NCI-H2029 (cell line): ENCODE results near the gene CETN3.
"Not testable (repeated sequence)": the region's sequence is repeated elsewhere in the genome, so short reads cannot be mapped to it uniquely, and the experiment has no call there.

Source experiments
- DNase-seq: peaks from one replicate; lab custom pipeline; 2025; lab: John Stamatoyannopoulos, UW

CETN3 gene

GRCh38 chr5:90381213-90381929 is 28.2 kb downstream of the CETN3 start:
- peak; percentile 41 for DNase-seq

- no peak for DNase-seq
Observed at GRCh38 chr5:90379652-90380051, 29.9 kb downstream of the CETN3 start.

- DNase-seq: no peak
Observed at GRCh38 chr5:90378752-90379151, 30.8 kb downstream of the CETN3 start.

- DNase-seq: not testable (repeated sequence)
Observed at GRCh38 chr5:90371269-90371668, 38.3 kb downstream of the CETN3 start.

GRCh38 chr5:90368454-90369246 is 40.9 kb downstream of the CETN3 start:
- no peak for DNase-seq

GRCh38 chr5:90367879-90368278 is 41.7 kb downstream of the CETN3 start:
- DNase-seq: no peak

- DNase-seq: no peak
Observed at GRCh38 chr5:90366948-90367347, 42.6 kb downstream of the CETN3 start.

- DNase-seq: no peak
Observed at GRCh38 chr5:90365328-90365727, 44.2 kb downstream of the CETN3 start.

GRCh38 chr5:90359073-90359920 is 50.3 kb downstream of the CETN3 start:
- no peak for DNase-seq

- no peak for DNase-seq
Observed at GRCh38 chr5:90356622-90357021, 52.9 kb downstream of the CETN3 start.

- no peak for DNase-seq
Observed at GRCh38 chr5:90356176-90356575, 53.4 kb downstream of the CETN3 start.

GRCh38 chr5:90355635-90356034 is 53.9 kb downstream of the CETN3 start:
- no peak for DNase-seq

GRCh38 chr5:90353254-90353653 is 56.3 kb downstream of the CETN3 start:
- DNase-seq: no peak

GRCh38 chr5:90351101-90351500 is 58.5 kb downstream of the CETN3 start:
- DNase-seq: no peak

- DNase-seq: no peak
Observed at GRCh38 chr5:90347462-90347861, 62.1 kb downstream of the CETN3 start.

GRCh38 chr5:90345684-90346083 is 63.9 kb downstream of the CETN3 start:
- DNase-seq: no peak

- DNase-seq: no peak
Observed at GRCh38 chr5:90344689-90345088, 64.9 kb downstream of the CETN3 start.

GRCh38 chr5:90343731-90344130 is 65.8 kb downstream of the CETN3 start:
- not testable (repeated sequence) for DNase-seq

GRCh38 chr5:90342576-90342975 is 67.0 kb downstream of the CETN3 start:
- no peak for DNase-seq
